ENCODE data around the gene AP1S1.
"Not testable (repeated sequence)": the region's sequence is repeated elsewhere in the genome, so short reads cannot be mapped to it uniquely, and the experiment has no call there.

AP1S1 gene

GRCh38 chr7:101172005-101172853 lies 18.0 kb downstream of the AP1S1 start:
- no peak for DNase-seq

GRCh38 chr7:101172854-101173751 lies 18.8 kb downstream of the AP1S1 start:
- no peak for DNase-seq

DNA sequence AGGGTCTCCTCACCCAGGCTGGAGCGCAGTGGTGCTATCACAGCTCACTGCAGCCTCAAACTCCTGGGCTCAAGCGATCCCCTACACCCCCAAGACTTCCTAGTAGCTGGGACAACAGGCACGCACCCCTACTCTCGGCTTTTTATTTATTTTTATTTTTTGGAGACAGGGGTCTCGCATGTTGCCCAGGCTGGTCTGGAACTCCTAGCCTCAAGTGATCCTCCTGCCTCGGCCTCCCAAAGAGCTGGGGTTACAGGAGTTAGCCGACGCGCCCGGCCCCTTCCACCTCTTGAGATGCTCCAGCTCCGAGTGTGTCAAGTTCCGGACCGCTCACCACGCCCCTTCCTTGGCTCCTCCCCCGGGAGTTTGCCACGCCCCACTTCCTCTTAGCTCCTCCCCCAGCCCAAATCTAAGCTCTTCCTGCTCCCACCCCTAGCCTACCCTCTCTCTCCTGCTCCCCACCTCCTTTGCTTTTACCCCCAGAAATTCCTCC lies 19.5 kb downstream of the AP1S1 start:
- DNase-seq, result peak; percentile 34

DNA sequence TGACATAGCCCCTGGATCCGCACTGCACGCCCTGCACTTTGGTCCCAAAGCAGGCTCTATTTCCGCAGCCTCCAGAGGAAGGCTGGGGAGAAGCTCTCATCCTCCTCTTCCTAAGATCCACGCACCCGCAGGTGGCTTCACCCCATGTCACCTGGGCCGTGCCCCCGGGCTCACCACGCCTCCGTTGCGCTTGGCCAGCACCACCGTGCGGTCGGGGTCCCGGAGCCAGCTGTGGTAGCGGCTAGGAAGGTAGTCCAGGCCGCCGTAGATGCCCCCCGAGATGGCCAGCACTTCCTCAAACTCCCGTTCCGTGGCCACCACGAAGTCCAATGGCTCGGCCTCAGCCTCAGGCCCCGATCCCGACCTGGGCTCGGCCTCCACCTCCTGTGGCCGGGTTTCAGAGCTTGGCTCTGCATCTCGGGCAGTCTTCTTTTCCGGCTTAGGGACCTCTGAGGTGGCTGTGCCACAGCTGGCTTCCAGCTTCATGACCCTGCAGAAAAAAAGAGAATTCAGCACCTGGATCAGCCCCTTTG lies 20.1 kb downstream of the AP1S1 start:
- no peak for DNase-seq

DNA sequence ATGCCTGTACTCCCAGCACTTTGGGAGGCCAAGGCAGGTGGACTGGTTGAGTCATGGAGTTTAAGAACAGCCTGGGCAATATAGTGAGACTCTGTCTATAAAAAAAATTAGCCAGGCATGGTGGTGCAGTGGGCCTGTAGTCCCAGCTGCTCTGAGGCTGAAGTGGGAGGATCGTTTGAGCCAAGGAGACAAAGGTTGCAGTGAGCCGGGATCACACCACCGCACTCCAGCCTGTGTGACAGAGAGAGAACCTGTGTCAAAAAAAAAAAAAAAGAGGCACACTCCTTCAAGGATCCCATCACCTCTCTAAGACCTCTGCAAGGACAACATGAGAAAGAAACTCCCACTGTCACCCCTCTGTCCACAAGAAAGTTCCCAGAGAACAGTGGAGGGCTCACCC lies 21.4 kb downstream of the AP1S1 start:
- DNase-seq, result no peak

GRCh38 chr7:101177644-101178043 lies 23.4 kb downstream of the AP1S1 start:
- DNase-seq, result no peak

GRCh38 chr7:101179117-101179516 lies 24.8 kb downstream of the AP1S1 start:
- DNase-seq, result no peak

GRCh38 chr7:101179713-101180112 lies 25.4 kb downstream of the AP1S1 start:
- no peak for DNase-seq

GRCh38 chr7:101180130-101180755 lies 26.0 kb downstream of the AP1S1 start, which contains the start of gene NAT16:
TSS of gene NAT16 (minus strand) at chr7:101180293. CDS start at chr7:101174807, 5,486 bp downstream.
- DNase-seq, result no peak

DNA sequence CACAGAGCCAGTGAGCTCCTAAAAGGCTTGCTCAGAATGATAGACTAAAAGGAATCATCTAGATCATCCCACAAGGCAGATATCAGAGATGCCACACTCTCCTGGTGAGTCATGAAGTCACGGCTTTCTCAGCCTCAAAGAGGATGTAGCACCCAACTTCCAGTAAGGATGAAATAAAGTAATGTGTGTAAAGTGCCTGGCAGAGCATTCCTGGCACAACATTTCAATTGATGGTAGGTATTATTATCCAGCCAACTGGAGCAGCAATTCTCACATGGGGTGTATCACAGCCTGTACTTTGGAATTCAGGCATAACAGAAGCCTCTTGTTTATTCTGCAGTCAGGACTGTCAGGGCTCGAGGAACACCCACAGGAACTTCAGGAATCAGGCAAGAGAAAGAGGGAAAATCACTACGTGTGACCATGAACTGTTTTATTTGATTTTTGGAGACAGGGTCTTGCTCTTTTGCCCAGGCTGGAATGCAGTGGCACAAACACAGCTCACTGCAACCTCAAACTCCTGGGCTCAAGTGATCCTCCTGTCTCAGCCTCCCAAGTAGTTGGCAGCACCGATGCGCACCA lies 31.1 kb downstream of the AP1S1 start:
- no peak for DNase-seq

- no peak for DNase-seq
Observed at GRCh38 chr7:101186194-101186593, 31.9 kb downstream of the AP1S1 start.

DNA sequence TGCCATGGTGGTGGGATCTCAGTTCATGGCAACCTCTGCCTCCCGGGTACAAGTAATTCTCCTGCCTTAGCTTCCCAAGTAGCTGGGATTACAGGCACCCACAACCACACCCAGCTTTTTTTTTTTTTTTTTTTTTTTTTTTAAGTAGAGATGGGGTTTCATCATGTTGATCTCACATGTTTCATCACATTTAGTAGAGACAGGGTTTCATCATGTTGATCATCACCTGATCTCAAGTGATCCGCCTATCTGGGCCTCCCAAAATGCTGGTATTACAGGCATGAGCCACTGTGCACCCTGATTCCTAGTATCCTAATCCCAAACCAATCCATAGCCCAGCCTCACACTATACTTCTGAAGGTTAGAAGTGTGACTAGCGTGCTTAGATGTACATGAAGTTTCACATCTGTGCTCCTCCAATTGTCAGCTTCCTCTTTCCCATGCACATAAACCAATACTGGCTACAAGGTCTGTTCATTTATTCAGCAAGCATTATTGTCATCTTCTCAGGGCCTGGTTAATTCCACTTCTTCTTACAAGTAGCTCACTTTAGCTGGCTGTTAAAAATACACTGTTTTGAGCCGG lies 32.7 kb downstream of the AP1S1 start:
- DNase-seq, result no peak

- DNase-seq, result no peak
Observed at GRCh38 chr7:101189109-101189508, 34.8 kb downstream of the AP1S1 start.

GRCh38 chr7:101195884-101196283 lies 41.6 kb downstream of the AP1S1 start:
- no peak for DNase-seq

- no peak for DNase-seq
Observed at GRCh38 chr7:101197991-101198390, 43.7 kb downstream of the AP1S1 start.

GRCh38 chr7:101198476-101198875 lies 44.2 kb downstream of the AP1S1 start:
- no peak for DNase-seq

DNA sequence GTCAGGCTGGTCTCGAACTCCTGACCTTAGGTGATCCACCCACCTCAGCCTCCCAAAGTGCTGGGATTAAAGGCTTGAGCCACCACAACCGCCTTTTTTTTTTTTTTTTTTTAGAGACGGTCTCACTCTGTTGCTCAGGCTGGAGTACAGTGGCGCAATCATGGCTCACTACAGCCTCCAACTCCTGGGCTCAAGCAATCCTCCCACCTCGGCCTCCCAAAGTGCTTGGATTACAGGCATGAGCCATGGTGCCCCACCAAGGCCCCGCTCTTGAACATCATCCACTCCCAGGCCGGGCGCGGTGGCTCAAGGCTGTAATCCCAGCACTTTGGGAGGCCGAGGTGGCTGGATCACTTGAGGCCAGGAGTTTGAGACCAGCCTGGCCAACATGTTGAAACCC lies 45.2 kb downstream of the AP1S1 start:
- not testable (repeated sequence) for DNase-seq

GRCh38 chr7:101200504-101200861 lies 46.2 kb downstream of the AP1S1 start:
- no peak for DNase-seq

DNA sequence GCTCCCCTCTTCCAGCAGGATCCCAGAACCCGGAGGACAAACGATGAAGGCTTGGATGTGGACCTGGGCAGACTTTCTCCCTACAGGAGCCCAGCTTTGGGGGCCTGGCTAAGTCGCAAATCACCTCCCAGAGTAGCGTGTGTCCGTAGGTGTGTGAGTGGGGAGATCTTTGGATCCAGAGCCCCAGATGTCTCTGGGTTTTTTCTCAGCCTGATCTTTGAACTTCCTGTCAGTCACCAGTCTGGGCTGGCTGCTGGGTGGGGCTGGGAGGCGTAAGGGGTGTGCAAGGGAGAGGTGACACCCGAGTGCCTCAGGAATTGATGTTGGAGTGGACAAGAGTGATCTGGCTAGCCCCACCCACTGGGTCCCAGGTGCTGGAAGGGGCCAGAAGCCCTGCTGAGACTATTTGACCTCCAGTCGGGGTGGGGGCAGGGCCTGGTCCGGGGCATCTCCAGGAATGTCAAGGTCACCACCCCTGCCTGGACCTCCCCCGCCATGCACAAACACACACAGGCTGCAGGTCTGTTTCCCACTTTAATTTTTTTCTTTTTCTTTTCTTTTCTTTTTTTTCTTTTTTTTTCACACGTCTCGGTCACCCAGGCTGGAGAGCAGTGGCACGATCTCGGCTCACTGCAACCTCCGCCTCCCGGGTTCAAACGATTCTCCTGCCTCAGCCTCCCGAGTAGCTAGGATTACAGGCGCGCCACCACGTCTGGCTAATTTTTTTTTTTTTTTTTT lies 46.8 kb downstream of the AP1S1 start, which contains the start of gene MOGAT3:
TSS of gene MOGAT3 (minus strand) at position 175 of the 738 bp plus-strand sequence. CDS start 182 bp downstream, outside the sequence.
- no peak for DNase-seq

- DNase-seq, result no peak
Observed at GRCh38 chr7:101201695-101202602, 47.7 kb downstream of the AP1S1 start.

Data from effector CD4-positive, alpha-beta T cell (primary cell).